Osteocyte (in vitro differentiated cells): ENCODE measurements around the gene CCDC68. TPM values are rescaled to one million over a fixed set of nuclear protein-coding genes. Genes with fewer than 3 reads are reported as not detected.

Source experiments
- DNase-seq: peaks from one replicate; pipeline ENCODE4 v3.0.0; 2021; ENCODE audit warnings: mixed read lengths; ENCODE audit not compliant: unreplicated experiment; ENCODE audit errors: extremely low spot score
- H3K27ac Mint-ChIP-seq: one replicate; pipeline ENCODE4 v1.8.0; 2021; ENCODE audit warnings: mild to moderate bottlenecking, mixed read lengths; ENCODE audit not compliant: unreplicated experiment
- H3K27me3 Mint-ChIP-seq: one replicate; pipeline ENCODE4 v1.8.0; 2021; ENCODE audit warnings: mixed read lengths; ENCODE audit not compliant: unreplicated experiment
- H3K36me3 Mint-ChIP-seq: one replicate; pipeline ENCODE4 v1.8.0; 2021; ENCODE audit warnings: mixed read lengths; ENCODE audit not compliant: unreplicated experiment
- H3K4me1 Mint-ChIP-seq: one replicate; pipeline ENCODE4 v1.8.0; 2021; ENCODE audit warnings: mixed read lengths; ENCODE audit not compliant: unreplicated experiment
- H3K4me3 Mint-ChIP-seq: one replicate; pipeline ENCODE4 v1.8.0; 2021; ENCODE audit warnings: mild to moderate bottlenecking, moderate library complexity, mixed read lengths; ENCODE audit not compliant: unreplicated experiment
- H3K9me3 Mint-ChIP-seq: one replicate; pipeline ENCODE4 v1.8.0; 2021; ENCODE audit warnings: mixed read lengths; ENCODE audit not compliant: unreplicated experiment
- total RNA-seq: library from RNA; stranded (reverse); gene quantifications from 2 replicates; pipeline ENCODE4 v1.2.1, GENCODE V29; 2021
- TF ChIP-seq, protein P1 (sequence below): fragments of 200-600 bp; sonication (generic); IDR thresholded peaks from 2 replicates; pipeline ENCODE4 v1.5.0; 2021; ENCODE audit warnings: antibody characterized with exemption, mild to moderate bottlenecking, moderate library complexity

CCDC68 gene
- total RNA-seq, 1 donor from 2014 or later = not detected

- H3K4me3 Mint-ChIP-seq = no peak overlapping the region
- H3K4me1 Mint-ChIP-seq = no peaks in the 10 kb centered on the region
- H3K27me3 Mint-ChIP-seq = peaks cover 26% of the 10 kb centered on the region
- H3K36me3 Mint-ChIP-seq = peaks cover 1% of the 10 kb centered on the region
- H3K9me3 Mint-ChIP-seq = no peaks in the 10 kb centered on the region
- TF ChIP-seq, protein P1, sequence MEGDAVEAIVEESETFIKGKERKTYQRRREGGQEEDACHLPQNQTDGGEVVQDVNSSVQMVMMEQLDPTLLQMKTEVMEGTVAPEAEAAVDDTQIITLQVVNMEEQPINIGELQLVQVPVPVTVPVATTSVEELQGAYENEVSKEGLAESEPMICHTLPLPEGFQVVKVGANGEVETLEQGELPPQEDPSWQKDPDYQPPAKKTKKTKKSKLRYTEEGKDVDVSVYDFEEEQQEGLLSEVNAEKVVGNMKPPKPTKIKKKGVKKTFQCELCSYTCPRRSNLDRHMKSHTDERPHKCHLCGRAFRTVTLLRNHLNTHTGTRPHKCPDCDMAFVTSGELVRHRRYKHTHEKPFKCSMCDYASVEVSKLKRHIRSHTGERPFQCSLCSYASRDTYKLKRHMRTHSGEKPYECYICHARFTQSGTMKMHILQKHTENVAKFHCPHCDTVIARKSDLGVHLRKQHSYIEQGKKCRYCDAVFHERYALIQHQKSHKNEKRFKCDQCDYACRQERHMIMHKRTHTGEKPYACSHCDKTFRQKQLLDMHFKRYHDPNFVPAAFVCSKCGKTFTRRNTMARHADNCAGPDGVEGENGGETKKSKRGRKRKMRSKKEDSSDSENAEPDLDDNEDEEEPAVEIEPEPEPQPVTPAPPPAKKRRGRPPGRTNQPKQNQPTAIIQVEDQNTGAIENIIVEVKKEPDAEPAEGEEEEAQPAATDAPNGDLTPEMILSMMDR = no peak
- H3K27ac Mint-ChIP-seq = no peak overlapping the region
- DNase-seq = no peak
Measured at GRCh38 chr18:54899500-54899899, 59.8 kb downstream of the CCDC68 start.

- Mint-ChIP-seq H3K4me1 (no peaks in the 10 kb centered on the region), H3K9me3 (peaks cover 3% of the 10 kb centered on the region), H3K36me3 (peaks cover 4% of the 10 kb centered on the region), H3K27ac (no peak overlapping the region), H3K27me3 (peaks cover 39% of the 10 kb centered on the region), H3K4me3 (no peak overlapping the region)
- TF ChIP-seq, protein P1 = no peak
- DNase-seq = no peak
Measured at GRCh38 chr18:54888933-54889332, 70.3 kb downstream of the CCDC68 start.

DNA sequence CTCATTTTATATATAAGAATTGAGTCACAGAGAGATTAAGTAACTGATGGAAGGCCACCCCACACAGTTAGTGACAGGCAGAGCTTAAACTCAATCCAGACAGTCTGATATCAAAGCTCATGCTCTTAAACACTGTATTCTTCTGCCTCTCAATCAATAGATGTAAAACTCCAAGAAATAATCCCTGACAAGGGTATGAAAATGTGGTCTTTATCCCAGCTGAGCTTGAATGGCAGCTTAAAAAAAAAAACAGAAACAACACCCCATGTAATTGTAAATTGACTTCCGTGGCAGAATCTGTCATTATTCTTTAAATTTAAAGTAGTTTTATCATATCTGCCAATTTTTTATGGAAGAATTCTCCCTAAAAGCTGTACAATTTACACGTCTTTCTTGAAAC, 70.9 kb downstream of the CCDC68 start:
- TF ChIP-seq, protein P1 = no peak
- H3K4me3 Mint-ChIP-seq = no peak overlapping the region
- peaks cover 4% of the 10 kb centered on the region for H3K36me3 Mint-ChIP-seq
- peaks cover 3% of the 10 kb centered on the region for H3K9me3 Mint-ChIP-seq
- H3K27me3 Mint-ChIP-seq = peaks cover 36% of the 10 kb centered on the region
- H3K27ac Mint-ChIP-seq = no peak overlapping the region
- DNase-seq = no peak
- H3K4me1 Mint-ChIP-seq = peaks cover 1% of the 10 kb centered on the region

GRCh38 chr18:54883816-54884604, 75.3 kb downstream of the CCDC68 start:
- Mint-ChIP-seq H3K4me3 (no peak overlapping the region), H3K27me3 (peaks cover 36% of the 10 kb centered on the region), H3K27ac (no peak overlapping the region), H3K36me3 (peaks cover 4% of the 10 kb centered on the region), H3K4me1 (peaks cover 1% of the 10 kb centered on the region), H3K9me3 (peaks cover 3% of the 10 kb centered on the region)
- TF ChIP-seq, protein P1 = no peak
- no peak for DNase-seq

DNA sequence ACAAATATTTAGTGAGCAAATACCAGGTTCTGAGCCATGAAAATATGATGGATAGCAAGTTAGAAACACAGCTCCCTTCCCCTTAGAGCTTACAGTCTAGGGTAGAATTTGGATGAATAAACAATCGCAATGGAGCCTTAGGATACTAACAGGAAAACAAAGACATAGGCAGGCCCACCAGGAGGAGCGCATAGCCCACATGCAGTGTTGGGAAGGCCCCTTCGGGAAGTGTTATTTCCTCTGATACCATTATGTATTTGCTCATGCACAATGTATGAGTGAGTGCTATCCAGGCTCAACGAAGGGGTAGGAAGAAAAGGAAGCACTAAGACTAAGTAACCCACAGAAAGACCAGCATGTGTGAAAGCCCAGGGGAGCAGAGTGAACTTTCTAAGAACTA, 76.9 kb downstream of the CCDC68 start:
- Mint-ChIP-seq H3K4me3 (no peak overlapping the region), H3K4me1 (peaks cover 1% of the 10 kb centered on the region), H3K27ac (no peak overlapping the region), H3K36me3 (peaks cover 4% of the 10 kb centered on the region), H3K9me3 (peaks cover 3% of the 10 kb centered on the region), H3K27me3 (peaks cover 32% of the 10 kb centered on the region)
- TF ChIP-seq, protein P1 = no peak
- DNase-seq = no peak
